Thymus (tissue), 2 donors: ENCODE data around the gene RABGGTB. TPM values are rescaled to one million over a fixed set of nuclear protein-coding genes. Genes with fewer than 3 reads are reported as not detected.

Experiments used
- polyA plus RNA-seq: library from polyadenylated mRNA; stranded (reverse); fragments of 200-250 nt; gene quantifications from one replicate; pipeline ENCODE4 v1.2.3, GENCODE V29; 2013
- total RNA-seq: library from RNA; stranded (reverse); fragments of 120-200 nt; gene quantifications from one replicate; pipeline ENCODE4 v1.2.4, GENCODE V29; 2013
- donor health status: healthy.

The RABGGTB gene
- total and polyA plus RNA-seq, 2 donors, result 83.4 to 85.9 TPM

Other genes starting within 250 kb of the RABGGTB start
- 0.05 TPM for gene SLC44A5, start 175.1 kb upstream of the RABGGTB start, total RNA-seq
- 1.5 TPM for gene SLC44A5, start 175.1 kb upstream of the RABGGTB start, polyA plus RNA-seq
- gene ACADM, start 61.5 kb upstream of the RABGGTB start, total RNA-seq, result 76.5 TPM
- 29.7 TPM for gene ACADM, start 61.5 kb upstream of the RABGGTB start, polyA plus RNA-seq
- 0.19 TPM for gene MSH4, start 10.6 kb downstream of the RABGGTB start, total RNA-seq
- 0.89 TPM for gene MSH4, start 10.6 kb downstream of the RABGGTB start, polyA plus RNA-seq
- gene ASB17, start 146.1 kb downstream of the RABGGTB start, total RNA-seq, result not detected
- 0.07 TPM for gene ASB17, start 146.1 kb downstream of the RABGGTB start, polyA plus RNA-seq